Measurements from ENCODE around the gene CDK8. TPM values are rescaled to one million over a fixed set of nuclear protein-coding genes. Genes with fewer than 3 reads are reported as not detected.

CDK8 gene
- total RNA-seq (22.4 and 27.0 TPM in 2 replicates), polyA plus RNA-seq (9.6 and 16.1 TPM in 2 replicates)

DNA sequence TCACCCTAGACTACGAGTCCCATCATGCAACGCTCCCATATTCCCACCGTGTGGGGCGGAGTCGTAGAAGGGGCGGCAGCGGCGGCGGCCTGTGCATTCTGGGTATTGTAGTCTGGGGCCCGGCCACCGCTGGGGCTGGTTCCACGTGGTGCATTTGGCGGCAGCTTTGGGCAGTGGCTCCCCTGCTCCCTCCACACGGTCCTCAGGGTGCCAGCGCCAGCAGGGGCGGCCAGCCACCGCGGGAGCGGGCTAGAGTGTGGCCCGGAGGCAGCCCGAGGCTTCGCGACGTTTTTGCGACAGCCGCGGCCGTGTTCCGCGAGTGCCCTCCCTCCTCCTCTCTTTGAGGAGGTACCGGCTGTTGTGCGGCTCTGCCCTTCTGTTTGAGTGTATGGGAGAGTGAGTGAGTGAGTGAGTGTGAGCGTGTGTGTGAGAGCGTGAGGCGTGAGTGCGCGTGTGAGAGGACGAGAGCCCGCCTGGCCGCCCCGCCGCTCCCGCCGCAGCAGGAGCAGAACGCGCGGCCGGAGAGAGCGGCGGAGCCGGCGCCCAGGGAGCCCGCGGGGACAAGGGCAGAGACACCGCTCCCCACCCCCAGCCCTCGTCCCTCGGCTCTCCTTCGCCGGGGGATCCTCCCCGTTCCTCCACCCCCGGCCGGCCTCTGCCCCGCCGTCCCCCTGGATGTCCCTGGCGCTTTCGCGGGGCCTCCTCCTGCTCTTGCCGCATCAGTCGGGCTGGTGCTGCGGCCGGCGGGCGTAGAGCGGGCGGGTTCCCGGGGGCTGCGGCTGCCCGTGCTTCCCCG lies at the start of gene CDK8:
CDK8 (plus strand) TSS at position 343 of the 796 bp plus-strand sequence. CDS start 513 bp downstream, outside the sequence.
- peaks cover 42% of the 10 kb centered on the region for H3K79me2 ChIP-seq
- 2% methylated on average over 49 of the region's 79 CpGs for WGBS (ENCODE audit: low lambda C conversion rate, missing lambda C conversion rate)
- H3K27me3 ChIP-seq: no peaks in the 10 kb centered on the region
- TF ChIP-seq EZH2phosphoT487 (IDR thresholded peaks at IDR 0.05; ENCODE audit: low read depth, severe bottlenecking, unreplicated experiment): no peak
- TF ChIP-seq, protein P1, sequence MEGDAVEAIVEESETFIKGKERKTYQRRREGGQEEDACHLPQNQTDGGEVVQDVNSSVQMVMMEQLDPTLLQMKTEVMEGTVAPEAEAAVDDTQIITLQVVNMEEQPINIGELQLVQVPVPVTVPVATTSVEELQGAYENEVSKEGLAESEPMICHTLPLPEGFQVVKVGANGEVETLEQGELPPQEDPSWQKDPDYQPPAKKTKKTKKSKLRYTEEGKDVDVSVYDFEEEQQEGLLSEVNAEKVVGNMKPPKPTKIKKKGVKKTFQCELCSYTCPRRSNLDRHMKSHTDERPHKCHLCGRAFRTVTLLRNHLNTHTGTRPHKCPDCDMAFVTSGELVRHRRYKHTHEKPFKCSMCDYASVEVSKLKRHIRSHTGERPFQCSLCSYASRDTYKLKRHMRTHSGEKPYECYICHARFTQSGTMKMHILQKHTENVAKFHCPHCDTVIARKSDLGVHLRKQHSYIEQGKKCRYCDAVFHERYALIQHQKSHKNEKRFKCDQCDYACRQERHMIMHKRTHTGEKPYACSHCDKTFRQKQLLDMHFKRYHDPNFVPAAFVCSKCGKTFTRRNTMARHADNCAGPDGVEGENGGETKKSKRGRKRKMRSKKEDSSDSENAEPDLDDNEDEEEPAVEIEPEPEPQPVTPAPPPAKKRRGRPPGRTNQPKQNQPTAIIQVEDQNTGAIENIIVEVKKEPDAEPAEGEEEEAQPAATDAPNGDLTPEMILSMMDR (IDR thresholded peaks at IDR 0.05; ENCODE audit: poor library complexity): no peak
- TF ChIP-seq EZH2 (IDR thresholded peaks at IDR 0.05; ENCODE audit: borderline replicate concordance): no peak
- peaks cover 33% of the 10 kb centered on the region for H4K20me1 ChIP-seq (ENCODE audit: insufficient read depth, poor library complexity, severe bottlenecking)
- peak within 1 kb of the TSS; percentile 84 for H3K4me2 ChIP-seq
- peak within 1 kb of the TSS; percentile 90 for H2AFZ ChIP-seq
- peaks cover 18% of the 10 kb centered on the region for H3K4me1 ChIP-seq (ENCODE audit: insufficient read depth)
- no peaks in the 10 kb centered on the region for H3K36me3 ChIP-seq (replicated peaks; ENCODE audit: insufficient read depth, low read depth)
- H3K4me3 ChIP-seq: peak within 1 kb of the TSS; percentile 84
- H3K9me3 ChIP-seq (ENCODE audit: low read depth): no peaks in the 10 kb centered on the region
- no peaks in the 10 kb centered on the region for H3K9me2 ChIP-seq (replicated peaks; ENCODE audit: insufficient read depth)
- peak; percentile 91 for DNase-seq (ENCODE audit: low spot score)
- H3K27ac ChIP-seq: peak within 1 kb of the TSS; percentile 96

DNA sequence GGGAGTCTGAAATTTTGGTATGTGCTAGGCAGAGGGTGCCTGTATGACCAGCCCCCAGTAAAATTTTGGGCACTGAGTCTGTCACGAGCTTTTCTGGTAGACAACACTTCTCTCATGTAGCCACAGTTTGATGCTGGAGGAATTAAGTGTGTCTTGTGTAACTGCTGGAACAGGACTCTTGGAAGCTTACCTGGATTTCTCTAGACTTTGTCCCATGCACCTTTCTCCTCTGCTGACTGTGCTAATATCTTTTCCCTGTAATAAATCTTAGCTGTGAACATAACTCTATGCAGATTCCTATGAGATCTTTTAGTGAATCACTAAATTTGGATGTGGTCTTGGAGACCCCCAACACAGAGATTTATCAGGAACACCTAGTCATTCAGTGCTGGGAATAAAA lies 45.6 kb upstream of the CDK8 start:
- no peaks in the 10 kb centered on the region for H3K79me2 ChIP-seq
- H2AFZ ChIP-seq: no peak overlapping the region
- H3K36me3 ChIP-seq (replicated peaks; ENCODE audit: insufficient read depth, low read depth): no peaks in the 10 kb centered on the region
- 100% methylated on average over 1 of the region's 1 CpG for WGBS (ENCODE audit: low lambda C conversion rate, missing lambda C conversion rate)
- no peak overlapping the region for H3K27ac ChIP-seq
- no peaks in the 10 kb centered on the region for H4K20me1 ChIP-seq (ENCODE audit: insufficient read depth, poor library complexity, severe bottlenecking)
- TF ChIP-seq EZH2phosphoT487 (IDR thresholded peaks at IDR 0.05; ENCODE audit: low read depth, severe bottlenecking, unreplicated experiment): no peak
- TF ChIP-seq, protein P1 (IDR thresholded peaks at IDR 0.05; ENCODE audit: poor library complexity): no peak
- TF ChIP-seq EZH2 (IDR thresholded peaks at IDR 0.05; ENCODE audit: borderline replicate concordance): no peak
- H3K27me3 ChIP-seq: no peaks in the 10 kb centered on the region
- H3K4me1 ChIP-seq (ENCODE audit: insufficient read depth): no peaks in the 10 kb centered on the region
- no peaks in the 10 kb centered on the region for H3K9me2 ChIP-seq (replicated peaks; ENCODE audit: insufficient read depth)
- H3K9me3 ChIP-seq (ENCODE audit: low read depth): no peaks in the 10 kb centered on the region
- H3K4me3 ChIP-seq: no peak overlapping the region
- no peak overlapping the region for H3K4me2 ChIP-seq
- no peak for DNase-seq (ENCODE audit: low spot score)

DNA sequence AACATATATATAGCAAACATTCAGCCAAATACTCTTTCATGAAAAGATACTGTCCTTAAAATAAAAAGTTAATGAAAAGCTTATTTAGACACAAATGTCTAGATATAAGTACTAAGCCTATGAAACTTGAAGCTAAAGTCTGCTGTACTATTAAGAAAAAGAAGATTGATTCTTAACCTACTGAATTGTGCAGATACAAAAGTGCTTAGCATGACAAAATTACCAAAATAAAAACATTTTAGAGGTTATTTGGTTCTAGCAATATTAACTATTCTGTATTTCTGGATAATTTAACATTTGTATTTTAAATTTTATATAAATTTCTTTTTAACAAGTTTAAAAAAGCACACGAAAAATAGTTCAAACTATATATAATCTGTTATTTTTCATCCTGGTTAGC lies 40.6 kb upstream of the CDK8 start:
- Histone ChIP-seq H3K27me3 (no peaks in the 10 kb centered on the region), H3K4me3 (no peak overlapping the region), H3K9me2 (replicated peaks; ENCODE audit: insufficient read depth) (no peaks in the 10 kb centered on the region), H3K36me3 (replicated peaks; ENCODE audit: insufficient read depth, low read depth) (peaks cover 1% of the 10 kb centered on the region), H2AFZ (no peak overlapping the region), H3K4me1 (ENCODE audit: insufficient read depth) (no peaks in the 10 kb centered on the region), H3K79me2 (no peaks in the 10 kb centered on the region), H4K20me1 (ENCODE audit: insufficient read depth, poor library complexity, severe bottlenecking) (no peaks in the 10 kb centered on the region), H3K4me2 (no peak overlapping the region), H3K9me3 (ENCODE audit: low read depth) (no peaks in the 10 kb centered on the region), H3K27ac (no peak overlapping the region)
- WGBS (ENCODE audit: low lambda C conversion rate, missing lambda C conversion rate): 91% methylated on average over 1 of the region's 1 CpG
- DNase-seq (ENCODE audit: low spot score): no peak
- TF ChIP-seq EZH2phosphoT487 (IDR thresholded peaks at IDR 0.05; ENCODE audit: low read depth, severe bottlenecking, unreplicated experiment) (no peak), EZH2 (IDR thresholded peaks at IDR 0.05; ENCODE audit: borderline replicate concordance) (no peak)
- TF ChIP-seq, protein P1 (IDR thresholded peaks at IDR 0.05; ENCODE audit: poor library complexity): no peak
